Measurements from ENCODE around the gene SCAP. TPM values are rescaled to one million over a fixed set of nuclear protein-coding genes. Genes with fewer than 3 reads are reported as not detected.

Gene SCAP
- total RNA-seq, 1 experiment from 2014 or later: 67.6 TPM

- intact Hi-C loops (cut with micrococcal nuclease): no loop called here
These were observed 110.3 kb downstream of the SCAP start for GRCh38 chr3:47365213-47366153.

More at GRCh38 chr3:47365213-47366153, 110.3 kb downstream of the SCAP start:
- TF ChIP-seq EZH2phosphoT487 (IDR thresholded peaks at IDR 0.05; ENCODE audit: borderline replicate concordance) (no peak), JUND (IDR thresholded peaks at IDR 0.05) (no peak), CTCF (IDR thresholded peaks at IDR 0.05 in 2 of 3, conservative IDR thresholded peaks at IDR 0.05 in 1 of 3; ENCODE audit: borderline replicate concordance in 1 of 3, insufficient read depth in 1 of 3, low read depth in 2 of 3, low read length in 2 of 3) (no peak)
- DNase-seq (ENCODE audit: low read depth, low spot score) (no peak), ATAC-seq (no peak)
- H3K9me2 ChIP-seq (ENCODE audit: insufficient read depth): no peaks in the 10 kb centered on the region
- no peaks in the 10 kb centered on the region for H3K9me3 ChIP-seq (ENCODE audit: control insufficient read depth in 1 of 2, insufficient read depth in 1 of 2, low read depth in 1 of 2, low read length in 2 of 2)
- no peak overlapping the region for H3K9ac ChIP-seq (ENCODE audit: low read length)
- H3K79me2 ChIP-seq (ENCODE audit: insufficient read depth, low read length): no peaks in the 10 kb centered on the region
- no peaks in the 10 kb centered on the region for H3K36me3 ChIP-seq (ENCODE audit: control insufficient read depth in 1 of 2, insufficient read depth in 2 of 2, low read length in 2 of 2)
- no peak overlapping the region for H2AFZ ChIP-seq (ENCODE audit: low read depth, low read length, poor library complexity, severe bottlenecking)
- no peak overlapping the region for H3K4me2 ChIP-seq (ENCODE audit: low read length)
- H4K20me1 ChIP-seq (ENCODE audit: insufficient read depth): no peaks in the 10 kb centered on the region
- RAD21 ChIA-PET (ENCODE audit: low non-redundant PET in 1 of 2, low total read pairs in 2 of 2, uncharacterized antibody in 2 of 2, unreplicated experiment in 2 of 2): no interaction called here
- peaks cover 0 to 7% of the 10 kb centered on the region in 2 experiments; a peak in 2 of 4 replicates for H3K4me1 ChIP-seq (ENCODE audit: control insufficient read depth in 1 of 2, insufficient read depth in 2 of 2, low read length in 2 of 2)
- CTCF ChIA-PET: no interaction called here
- no TSS peak for BruUV-seq (replicated peaks)
- no peak overlapping the region for H3K4me3 ChIP-seq (replicated peaks in 1 of 2; ENCODE audit: low read depth in 1 of 2, low read length in 2 of 2)
- no peaks in the 10 kb centered on the region for H3K27me3 ChIP-seq (ENCODE audit: insufficient read depth, low read length)
- POLR2A ChIA-PET: no interaction called here
- H3K27ac ChIP-seq (ENCODE audit: low read depth, low read length): no peak overlapping the region

Other genes starting within 250 kb of the SCAP start
- gene KIF9, start 193.1 kb downstream of the SCAP start, total RNA-seq (2021; ENCODE audit: unreplicated experiment): 13.1 TPM
- 32.3 TPM for gene KLHL18, start 193.0 kb downstream of the SCAP start, total RNA-seq (2021; ENCODE audit: unreplicated experiment)
- gene PTPN23, start 94.9 kb downstream of the SCAP start, total RNA-seq (2021; ENCODE audit: unreplicated experiment): 56.5 TPM
- gene ELP6, start 37.8 kb upstream of the SCAP start, total RNA-seq (2021; ENCODE audit: unreplicated experiment): 38.8 TPM
- gene CSPG5, start 102.9 kb upstream of the SCAP start, total RNA-seq (2021; ENCODE audit: unreplicated experiment): 3.8 TPM

Data from HCT116 (cell line).